Left hindlimb (tissue), 1 donor: ENCODE measurements around the gene EPB41L1.

Experiments
- DNase-seq: peaks from one replicate; pipeline ENCODE4 v3.0.0-alpha.2; 2018

Gene EPB41L1

DNA sequence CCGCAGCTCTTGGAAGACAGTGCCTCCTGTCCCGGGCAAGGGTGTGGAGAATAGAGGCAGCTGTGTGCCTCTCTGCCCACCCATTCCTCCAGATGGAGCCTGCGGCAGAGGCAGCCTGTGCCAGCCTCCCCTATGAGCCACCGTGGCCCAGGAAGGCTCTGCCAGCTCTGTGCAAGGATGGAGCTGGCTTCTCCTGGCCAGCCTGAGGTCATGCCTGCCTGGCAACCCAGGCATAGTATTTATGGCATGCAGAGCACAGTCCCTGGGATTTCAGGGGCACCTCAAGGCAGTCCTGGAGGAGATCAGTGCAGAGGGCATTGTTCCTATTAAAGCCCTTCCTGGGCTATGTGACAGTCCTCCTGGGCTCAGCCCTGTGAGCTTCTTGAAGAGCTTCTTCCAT lies 1.5 kb downstream of the EPB41L1 start:
- no peak for DNase-seq

DNA sequence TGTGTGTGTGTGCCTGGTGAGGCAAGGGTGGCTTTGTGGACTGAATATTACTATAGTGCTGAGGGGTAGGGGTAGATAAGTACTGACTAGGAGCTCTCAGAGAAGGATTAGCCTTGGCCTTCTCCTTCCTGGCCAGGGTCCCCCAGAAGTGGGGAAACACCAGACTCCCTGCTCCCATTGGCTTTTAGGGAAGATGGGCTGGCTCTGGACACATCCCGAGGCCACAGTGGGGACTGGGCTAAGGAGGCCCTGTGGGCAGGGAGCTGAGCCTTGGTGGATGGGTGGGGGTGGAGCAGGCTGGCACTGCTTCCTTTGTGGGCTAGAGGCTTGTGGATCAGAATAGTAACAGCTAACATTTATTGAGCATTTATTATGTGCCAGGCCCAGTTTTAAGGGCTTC lies 3.1 kb downstream of the EPB41L1 start:
- DNase-seq = no peak

DNA sequence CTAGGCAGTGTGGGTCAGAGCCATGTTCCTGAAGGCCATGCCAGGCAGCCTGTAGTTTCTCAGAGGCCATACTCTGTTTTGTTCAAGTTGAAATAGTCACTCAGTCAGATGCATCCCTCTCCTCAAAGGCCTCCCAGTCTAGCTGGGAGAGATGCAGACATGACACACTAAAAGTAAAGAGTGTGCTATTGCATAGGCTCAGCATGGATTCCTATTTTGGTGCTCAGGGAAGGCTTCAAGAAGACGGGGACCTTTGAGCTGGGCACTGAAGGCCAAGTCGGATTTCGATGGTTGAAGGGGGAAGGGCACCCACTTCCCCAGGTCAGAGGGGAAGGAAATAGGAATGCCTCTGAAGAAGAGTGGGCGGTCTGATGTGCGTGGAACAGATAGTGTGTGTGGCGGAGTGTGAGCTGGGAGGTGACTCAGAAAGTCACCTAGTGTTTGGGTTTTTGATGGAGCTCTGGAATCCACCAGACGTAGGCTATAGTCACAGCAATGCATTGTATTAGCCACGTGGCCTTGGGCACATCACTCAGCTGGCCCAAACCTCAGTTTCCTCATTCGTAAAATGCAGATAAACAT lies 3.7 kb downstream of the EPB41L1 start:
- DNase-seq = no peak

DNA sequence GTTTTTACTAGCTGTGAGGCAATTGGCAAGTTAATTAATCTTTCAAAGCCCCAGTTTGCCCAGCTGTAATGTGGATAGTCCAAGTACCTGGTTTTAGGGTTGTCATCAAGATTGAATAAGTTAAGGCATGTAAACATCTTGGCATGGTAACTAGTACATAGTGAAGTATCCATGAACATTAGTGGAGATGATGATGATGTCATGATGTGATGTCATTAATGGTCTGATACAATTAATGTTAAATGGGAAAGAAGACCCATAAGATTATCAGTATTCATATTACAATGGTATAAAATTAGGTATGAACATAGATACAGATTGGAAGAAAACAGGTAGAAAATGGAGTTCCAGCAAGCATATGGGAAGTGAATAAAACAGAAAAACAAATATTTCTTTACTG lies 5.3 kb downstream of the EPB41L1 start:
- DNase-seq = no peak

DNA sequence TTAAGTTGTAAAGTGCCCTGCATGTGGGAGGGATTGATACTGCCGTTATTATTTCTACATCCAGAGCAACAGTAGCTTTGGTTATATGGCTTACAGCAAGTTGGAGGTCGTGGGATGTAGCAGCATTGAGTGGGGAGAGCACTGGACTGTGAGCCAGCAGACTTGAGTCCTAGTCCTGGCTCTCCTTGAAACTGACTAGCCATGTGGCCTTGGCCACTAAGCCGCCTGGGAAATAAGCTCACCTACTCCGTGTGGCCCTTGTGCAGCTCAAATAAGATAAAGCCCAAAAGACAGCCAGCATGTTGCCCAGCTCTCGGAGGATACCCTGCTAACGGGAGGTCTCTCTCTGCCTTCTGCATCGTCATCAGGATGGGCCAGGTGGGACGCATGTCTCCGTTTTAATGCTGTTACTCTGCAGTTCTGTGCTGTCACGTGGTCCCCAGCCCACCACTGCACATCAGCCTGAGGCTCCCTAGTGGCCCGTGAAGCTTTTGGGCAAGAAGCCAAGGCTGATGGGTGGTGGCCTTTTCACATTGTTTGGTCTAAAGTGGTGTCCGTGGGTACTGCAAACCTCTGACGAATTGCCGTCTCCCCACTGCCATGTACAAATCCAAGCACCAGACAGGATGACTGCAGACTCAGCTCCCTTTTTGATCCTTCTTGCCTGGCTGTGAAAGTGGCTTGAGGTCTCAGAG lies 7.9 kb downstream of the EPB41L1 start:
- no peak for DNase-seq

DNA sequence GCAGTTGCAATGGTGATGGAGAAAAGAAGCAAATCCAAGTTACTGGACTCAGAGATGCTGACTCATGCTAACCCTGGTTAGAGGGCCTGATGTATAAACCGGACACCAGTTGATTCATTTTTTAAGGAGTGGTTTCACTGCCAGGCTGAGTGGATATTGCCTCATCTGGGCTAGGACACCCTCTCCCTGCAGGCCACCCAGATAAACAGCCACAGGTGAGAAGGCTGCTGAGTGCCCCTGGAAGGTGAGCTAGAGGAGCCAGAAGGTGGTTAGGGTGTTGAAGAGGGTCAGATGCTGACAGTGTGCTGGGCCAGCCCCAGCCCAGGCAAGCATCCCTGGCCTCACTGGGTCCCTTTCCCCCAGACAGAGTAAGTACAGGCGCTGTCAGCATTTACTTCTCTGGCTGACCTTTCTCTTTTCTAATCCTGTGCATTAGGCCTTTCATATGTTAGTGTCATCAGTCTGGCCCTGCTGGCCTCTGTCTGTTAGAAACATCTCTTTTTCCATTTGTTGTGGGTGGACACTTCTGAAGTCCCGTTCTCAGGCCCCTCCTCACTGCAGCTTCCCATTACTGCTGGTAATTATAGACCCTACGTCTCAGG lies 13.5 kb downstream of the EPB41L1 start:
- no peak for DNase-seq

DNA sequence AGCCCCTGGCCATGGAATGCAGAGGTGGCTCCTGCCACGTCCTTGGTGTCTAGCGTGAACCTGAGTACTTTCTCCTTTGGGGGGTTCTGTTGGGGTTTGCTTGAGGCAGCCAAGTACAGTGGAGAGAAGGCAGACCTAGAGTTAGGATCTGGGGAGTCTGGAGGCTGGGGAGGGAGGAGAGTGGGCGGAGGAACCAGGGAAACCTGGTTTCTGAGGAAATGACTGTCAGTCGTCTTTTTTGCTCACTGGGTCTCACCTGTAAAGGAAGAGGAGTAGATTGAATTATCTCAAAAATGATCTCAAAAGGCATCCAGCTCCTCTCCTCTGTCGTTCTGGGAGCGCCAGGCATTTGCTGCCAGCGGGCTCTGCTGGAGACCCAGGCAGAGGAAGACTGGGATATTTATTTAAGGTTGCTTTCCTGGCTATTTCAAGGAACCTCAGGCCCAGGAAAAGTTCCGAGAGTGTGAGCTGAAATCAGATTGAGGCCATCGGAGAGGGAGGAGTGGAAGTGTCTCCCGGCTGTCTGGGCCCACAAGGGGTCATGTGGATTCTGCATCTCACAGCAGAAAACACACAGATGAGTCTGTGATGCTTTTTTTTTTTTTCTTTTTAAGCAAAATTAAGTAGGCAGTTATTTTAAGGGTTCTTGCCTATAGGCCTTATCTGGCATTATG lies 16.1 kb downstream of the EPB41L1 start:
- DNase-seq = no peak

DNA sequence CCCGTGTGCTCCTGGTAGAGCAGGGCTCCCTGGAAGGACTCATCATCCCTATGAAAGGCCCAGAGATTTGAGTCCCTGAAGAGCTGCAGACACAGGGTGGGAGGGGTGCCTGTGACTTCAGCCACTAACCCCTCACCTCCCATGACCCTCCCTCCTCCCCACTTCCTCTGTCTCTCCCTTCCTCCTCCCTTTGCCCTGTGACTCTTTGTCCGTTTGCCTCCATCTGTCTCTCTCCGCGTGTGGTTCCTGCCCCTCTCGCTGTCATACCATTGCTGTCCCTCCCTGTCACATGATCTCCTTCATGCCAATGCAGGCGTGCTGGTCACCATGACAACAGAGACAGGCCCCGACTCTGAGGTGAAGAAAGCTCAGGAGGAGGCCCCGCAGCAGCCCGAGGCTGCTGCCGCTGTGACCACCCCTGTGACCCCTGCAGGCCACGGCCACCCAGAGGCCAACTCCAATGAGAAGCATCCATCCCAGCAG lies 19.0 kb downstream of the EPB41L1 start:
- no peak for DNase-seq

DNA sequence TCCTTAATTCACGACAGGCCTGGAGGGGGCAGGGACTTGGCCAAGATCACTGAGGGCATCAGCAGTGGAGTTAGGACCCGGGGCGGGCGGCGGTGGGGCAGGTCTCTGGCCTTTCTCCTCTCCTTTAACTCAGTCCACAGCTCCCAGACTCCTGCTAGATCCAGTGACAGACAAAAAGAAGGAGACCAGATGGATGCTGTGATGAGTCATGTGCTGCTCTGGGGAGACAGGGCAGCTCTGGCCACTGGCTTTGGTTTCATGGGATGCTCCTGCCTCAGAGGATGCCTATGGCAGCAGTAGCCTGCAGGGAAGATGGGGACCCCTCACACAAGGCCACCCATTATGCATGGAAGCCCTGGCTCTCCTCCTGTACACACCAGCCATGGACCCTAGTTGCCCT lies 20.5 kb downstream of the EPB41L1 start:
- DNase-seq = no peak

DNA sequence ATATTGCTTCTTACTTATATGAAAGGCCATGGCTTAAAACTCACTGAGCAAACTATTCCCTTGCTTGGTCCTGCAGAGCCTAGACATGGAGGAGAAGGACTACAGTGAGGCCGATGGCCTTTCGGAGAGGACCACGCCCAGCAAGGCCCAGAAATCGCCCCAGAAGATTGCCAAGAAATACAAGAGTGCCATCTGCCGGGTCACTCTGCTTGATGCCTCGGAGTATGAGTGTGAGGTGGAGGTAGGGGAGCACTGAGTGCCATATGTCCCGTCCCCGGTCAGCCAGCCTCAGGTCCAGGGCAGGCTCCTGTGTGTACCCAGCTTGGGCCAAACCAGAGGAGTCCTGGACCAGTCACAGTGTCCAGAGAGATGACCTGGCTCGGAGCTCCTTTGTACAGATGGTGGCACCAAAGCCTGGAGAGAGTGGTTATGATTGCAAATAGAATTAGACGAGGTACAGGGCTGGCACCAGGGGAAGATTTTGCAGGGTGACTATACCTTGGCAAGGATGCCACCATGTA lies 21.0 kb downstream of the EPB41L1 start:
- no peak for DNase-seq

DNA sequence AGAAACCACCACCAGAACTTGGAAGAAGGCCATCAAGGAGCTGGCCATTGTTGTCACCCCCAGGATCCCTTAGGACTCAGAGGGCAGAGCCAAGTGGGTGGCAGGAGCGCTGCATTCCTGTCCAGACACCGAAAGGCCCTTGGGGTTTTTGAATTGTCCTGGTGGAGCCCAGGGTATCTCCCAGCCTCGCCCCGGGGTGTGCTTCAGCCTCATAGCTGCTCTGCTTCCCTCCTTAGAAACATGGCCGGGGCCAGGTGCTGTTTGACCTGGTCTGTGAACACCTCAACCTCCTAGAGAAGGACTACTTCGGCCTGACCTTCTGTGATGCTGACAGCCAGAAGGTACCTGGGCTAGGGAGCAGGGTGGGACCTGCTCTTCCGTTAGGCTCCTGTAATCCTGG lies 23.2 kb downstream of the EPB41L1 start:
- no peak for DNase-seq

DNA sequence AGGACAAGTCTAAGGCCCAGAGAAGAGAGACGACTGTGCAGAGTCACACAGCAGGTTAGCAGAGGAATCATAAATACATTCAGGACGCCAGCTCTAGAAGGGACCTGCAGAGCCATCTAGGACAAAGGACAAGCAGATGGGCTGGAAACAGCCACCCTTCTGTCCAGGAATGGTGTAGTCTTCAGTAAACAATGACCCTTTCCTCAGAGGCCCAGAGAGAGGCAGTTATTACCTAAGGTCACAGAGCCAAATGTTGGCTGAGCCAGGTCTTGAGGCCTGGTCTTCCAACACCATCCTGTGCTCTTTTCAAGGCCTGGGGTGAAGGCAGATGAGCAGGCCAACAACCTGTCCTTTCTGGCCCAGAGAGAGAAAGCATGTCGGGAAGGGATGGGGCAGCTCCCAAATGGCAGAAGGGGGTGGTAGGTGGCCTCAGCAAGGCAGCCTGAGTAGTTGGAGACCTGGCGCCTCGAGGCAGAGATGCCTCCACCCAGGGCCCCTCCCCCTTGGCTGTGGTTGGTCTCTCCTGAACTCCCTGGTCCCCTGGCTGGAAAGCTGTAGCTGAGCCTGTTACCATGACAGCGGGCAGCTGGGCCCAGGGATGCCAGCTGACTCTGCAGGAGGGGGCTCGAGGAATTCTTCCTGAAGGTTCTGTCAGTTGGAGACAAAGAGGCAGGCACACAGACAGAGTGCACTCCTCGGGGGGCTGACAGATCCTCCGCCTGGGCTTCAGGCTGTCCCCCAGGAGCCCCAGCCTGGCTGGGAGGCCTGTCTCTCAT lies 24.8 kb downstream of the EPB41L1 start:
- no peak for DNase-seq

DNA sequence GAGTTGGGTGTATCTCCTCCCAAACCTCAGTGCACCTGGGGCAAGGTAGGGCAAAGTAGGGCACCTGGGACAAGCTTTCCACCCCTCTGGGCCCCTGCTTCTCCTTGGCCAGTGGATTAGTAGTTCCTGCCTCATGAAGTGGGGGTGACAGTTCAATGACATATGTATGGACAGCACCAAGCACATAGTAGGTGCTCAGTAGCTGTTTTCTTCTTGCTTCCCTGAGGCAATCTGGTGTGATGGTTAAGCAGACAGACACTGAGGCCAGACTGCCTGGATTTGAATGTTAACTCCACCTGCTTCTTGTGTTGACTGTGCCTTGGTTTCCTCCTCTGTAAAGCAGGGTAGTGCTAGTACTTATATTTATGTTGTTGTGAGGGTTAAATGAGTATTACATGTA lies 25.8 kb downstream of the EPB41L1 start:
- no peak for DNase-seq

DNA sequence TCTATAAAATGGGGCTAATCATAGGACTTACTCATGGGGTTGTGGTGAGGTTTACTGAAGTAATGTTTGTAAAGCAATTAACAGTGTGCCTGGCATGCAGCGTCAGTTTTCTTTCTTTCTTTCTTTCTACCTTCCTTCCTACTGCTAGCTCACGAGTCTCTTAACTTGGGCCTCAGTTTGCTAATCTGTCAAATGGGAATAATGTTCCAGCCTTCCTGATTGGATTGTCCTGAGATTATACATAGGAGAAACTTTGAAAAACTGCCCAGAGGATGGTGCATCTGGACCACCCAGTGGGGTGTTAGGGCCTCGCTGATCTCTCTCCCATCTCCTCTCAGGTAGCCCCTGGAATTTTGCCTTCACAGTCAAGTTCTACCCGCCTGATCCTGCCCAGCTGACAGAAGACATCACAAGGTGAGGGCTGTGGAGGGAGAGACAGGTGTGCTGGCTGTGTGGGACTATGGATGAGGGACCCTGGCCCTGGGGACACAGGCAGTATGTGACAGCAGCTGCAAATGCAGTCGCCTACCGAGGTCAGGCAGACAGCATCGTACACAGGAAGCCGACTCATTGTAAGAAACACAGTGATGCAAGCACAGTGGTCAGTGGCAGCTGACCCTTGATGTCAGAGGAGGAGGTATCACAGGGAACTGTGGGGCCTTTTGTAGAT lies 27.5 kb downstream of the EPB41L1 start:
- DNase-seq = no peak

DNA sequence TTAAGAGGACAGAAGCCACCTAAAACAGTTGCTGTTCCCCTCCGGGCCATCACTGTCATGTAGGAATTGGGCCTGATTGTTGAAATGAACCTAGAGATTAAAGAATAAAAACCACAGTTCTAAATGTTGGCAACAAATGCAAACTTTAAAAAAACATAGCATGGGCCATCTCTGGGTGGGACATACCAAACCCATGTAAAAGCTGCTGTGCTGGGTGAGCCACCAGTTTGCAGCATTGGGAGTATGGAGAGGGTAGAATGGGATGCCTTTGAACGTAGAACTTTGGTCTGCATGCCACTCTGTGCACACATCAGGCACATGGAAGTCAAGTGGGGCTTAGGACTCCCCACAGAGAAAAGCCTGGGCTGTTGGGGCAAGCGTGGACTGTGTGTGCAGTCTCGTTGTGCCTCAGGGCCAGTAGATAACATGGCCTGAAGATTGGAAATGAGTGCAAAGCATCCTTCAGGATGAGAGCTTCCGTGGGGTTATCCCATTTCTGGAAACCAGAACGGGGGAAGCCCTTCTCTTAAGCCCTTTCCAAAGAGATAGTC lies 28.1 kb downstream of the EPB41L1 start:
- no peak for DNase-seq

DNA sequence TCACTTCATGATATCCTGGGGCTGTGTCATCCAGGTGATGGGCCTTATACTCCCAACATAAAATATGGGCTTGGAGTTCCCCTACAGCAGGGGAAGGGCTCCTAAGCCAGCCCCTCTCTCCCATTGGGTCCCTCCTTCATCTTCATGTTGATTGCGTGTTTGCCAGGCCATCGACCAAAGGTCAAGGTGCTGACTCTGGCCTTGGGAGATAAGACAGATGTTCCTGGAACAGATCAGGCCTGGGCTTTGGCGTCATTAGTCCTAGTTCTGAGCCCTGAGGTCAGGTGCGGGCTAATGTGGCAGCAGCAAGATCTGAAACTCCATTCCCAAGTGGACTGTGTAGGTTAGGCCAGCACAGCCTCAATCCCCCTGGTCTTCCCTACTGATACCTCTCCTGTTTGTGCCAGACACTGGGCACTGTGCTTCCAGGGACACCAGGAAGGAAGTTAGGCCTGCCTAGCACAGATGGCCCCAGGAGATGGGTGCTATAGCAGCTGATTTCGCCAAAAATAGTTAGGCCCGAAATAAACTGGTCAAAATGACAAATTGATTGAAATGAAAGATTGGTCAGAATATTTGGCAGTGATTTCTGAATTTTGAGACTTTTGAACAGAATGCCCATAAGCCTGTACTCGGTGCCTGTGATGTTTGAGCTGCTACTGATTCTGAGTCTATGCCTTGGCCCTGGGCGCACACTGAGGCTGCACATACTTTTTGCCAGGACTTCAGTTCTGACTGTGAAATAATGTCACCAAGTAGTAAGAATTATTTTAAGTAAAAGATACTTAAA lies 28.8 kb downstream of the EPB41L1 start:
- no peak for DNase-seq

DNA sequence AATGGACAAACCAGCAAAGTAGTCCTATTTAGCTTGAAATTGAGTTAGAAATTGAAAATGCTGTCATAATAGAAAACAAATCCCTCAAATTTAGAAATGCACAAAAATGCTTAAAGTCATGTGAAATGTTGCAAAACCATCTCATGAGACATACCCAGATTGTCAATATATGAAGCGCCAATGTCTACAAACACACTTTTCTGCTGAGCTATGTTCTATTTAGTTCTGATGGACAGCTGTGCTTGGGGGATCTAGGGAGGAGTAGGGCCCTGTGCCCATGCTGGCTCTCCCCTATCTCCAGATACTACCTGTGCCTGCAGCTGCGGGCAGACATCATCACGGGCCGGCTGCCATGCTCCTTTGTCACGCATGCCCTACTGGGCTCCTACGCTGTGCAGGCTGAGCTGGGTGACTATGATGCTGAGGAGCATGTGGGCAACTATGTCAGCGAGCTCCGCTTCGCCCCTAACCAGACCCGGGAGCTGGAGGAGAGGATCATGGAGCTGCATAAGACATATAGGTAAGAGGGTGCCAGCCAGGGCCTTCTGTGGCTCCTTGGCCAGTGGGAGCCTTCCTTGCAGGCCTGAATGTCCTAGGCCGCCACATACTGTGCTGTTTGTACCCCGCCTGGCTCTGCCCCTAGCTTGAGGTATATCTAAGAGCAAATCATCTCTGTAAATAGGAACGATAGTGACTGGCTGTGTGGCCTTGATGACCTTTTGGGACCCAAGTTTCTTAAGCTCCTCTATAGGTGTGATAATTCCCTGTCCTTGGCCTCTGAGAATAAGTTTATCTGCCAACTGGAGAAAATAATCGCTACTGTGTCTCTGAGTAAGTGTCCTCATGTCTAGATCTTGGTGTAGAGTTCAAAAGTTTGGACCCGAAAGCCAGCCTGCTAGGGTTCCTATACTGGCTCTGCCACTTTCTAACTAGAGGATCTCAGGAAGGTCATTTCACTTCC lies 30.6 kb downstream of the EPB41L1 start:
- no peak for DNase-seq

DNA sequence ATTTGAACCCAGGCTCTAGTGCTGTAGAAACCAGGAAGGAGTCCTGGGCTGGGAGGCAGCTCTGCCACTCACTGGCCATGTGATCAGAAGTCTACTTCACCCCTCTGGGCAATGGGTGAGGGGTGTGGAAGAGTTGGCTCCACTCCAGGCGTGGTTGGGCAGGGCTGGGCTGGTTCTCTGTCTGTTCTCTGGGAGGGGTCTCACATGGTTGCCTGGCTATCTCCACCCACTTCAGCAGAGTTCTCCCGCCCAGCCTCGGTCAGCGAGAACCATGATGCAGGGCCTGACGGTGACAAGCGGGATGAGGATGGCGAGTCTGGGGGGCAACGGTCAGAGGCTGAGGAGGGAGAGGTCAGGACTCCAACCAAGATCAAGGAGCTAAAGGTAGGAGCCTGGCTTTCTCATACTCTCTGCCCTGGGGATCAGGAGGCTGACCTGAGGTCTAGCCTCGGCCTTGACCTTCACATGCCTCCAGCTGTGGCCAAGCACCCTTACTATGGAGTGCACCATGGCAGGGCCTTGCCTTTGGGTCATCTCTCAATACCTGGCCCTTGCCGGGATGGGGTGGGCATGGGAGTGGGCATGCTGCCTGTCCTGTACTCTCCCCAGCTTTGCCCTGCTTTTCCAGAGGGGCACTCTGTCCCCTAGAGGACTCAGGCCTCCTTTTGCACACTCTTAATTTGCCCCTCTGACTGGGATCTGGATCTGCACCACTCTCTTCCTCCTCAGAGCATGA lies 39.6 kb downstream of the EPB41L1 start:
- no peak for DNase-seq

DNA sequence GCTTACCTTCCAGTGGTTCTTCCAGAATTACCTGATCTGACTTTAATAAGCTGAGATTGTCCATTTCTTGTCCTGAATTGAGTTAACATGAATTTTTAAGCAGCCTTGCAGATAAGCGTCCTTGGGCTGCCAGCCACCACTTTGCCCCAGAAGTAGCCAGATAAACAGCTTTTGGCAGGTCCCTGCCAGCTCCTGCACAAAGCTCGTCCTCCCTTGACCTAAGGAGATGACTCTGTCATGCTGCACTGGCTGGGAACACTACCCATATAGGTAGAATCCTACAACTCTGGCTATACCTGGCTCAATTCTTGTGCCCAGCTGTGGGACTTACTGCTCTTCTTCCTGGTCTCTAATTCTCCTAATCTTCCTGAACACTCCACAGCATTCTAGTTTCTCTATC lies 42.1 kb downstream of the EPB41L1 start:
- no peak for DNase-seq
